DOHH2 (cell line): ENCODE data around the gene SOX9.

ENCODE experiments used
- H3F3A ChIP-seq: fragments of 200-600 bp; sonication (generic), shearing (Covaris generic); 2 replicates; pipeline ENCODE4 v1.6.0; 2016; ENCODE audit warnings: antibody characterized with exemption, mild to moderate bottlenecking; ENCODE audit not compliant: control insufficient read depth, insufficient read depth
- H3K27ac ChIP-seq: fragments of 200-600 bp; sonication (generic); 2 replicates; pipeline ENCODE4 v1.5.1; 2014; ENCODE audit warnings: low read depth, mild to moderate bottlenecking, low read length, moderate library complexity
- H3K27me3 ChIP-seq: fragments of 200-600 bp; sonication (generic); 2 replicates; pipeline ENCODE4 v1.6.1; 2014; ENCODE audit warnings: mild to moderate bottlenecking, low read length, mixed read lengths; ENCODE audit not compliant: control insufficient read depth
- H3K36me3 ChIP-seq: fragments of 200-600 bp; sonication (generic); 2 replicates; pipeline ENCODE4 v1.6.1; 2014; ENCODE audit warnings: mild to moderate bottlenecking, low read length, moderate library complexity, mixed read lengths; ENCODE audit not compliant: control insufficient read depth
- H3K4me1 ChIP-seq: fragments of 200-600 bp; sonication (generic); 2 replicates; pipeline ENCODE4 v1.6.1; 2014; ENCODE audit warnings: mild to moderate bottlenecking, low read length, mixed read lengths; ENCODE audit not compliant: control insufficient read depth
- H3K4me2 ChIP-seq: fragments of 200-600 bp; sonication (generic); 2 replicates; pipeline ENCODE4 v1.6.0; 2014; ENCODE audit warnings: mild to moderate bottlenecking, low read length, moderate library complexity
- H3K4me3 ChIP-seq: fragments of 200-600 bp; sonication (generic); 2 replicates; pipeline ENCODE4 v1.5.1; 2014; ENCODE audit warnings: mild to moderate bottlenecking, low read length, mixed read lengths
- H3K79me2 ChIP-seq: fragments of 200-600 bp; sonication (generic); 2 replicates; pipeline ENCODE4 v1.6.1; 2014; ENCODE audit warnings: mild to moderate bottlenecking, low read length, mixed read lengths; ENCODE audit not compliant: control insufficient read depth
- H3K9me2 ChIP-seq: fragments of 200-600 bp; sonication (generic); replicated peaks from 2 replicates; pipeline ENCODE4 v1.6.1; 2014; ENCODE audit warnings: mild to moderate bottlenecking, low read length, mixed read lengths; ENCODE audit not compliant: control insufficient read depth
- H3K9me3 ChIP-seq: fragments of 200-600 bp; sonication (generic); 2 replicates; pipeline ENCODE4 v1.6.1; 2014; ENCODE audit warnings: antibody characterized with exemption, low read length, mixed read lengths; ENCODE audit not compliant: control insufficient read depth, insufficient read depth
- H4K20me1 ChIP-seq: fragments of 200-600 bp; sonication (generic); 2 replicates; pipeline ENCODE4 v1.6.0; 2014; ENCODE audit warnings: low read depth, mild to moderate bottlenecking, antibody characterized with exemption, low read length, moderate library complexity; ENCODE audit not compliant: control insufficient read depth, insufficient read depth
- CTCF ChIP-seq: fragments of 200-600 bp; sonication (generic); IDR thresholded peaks from one replicate; pipeline ENCODE4 v1.5.1; 2014; ENCODE audit warnings: antibody characterized with exemption, mild to moderate bottlenecking, low read depth, low read length; ENCODE audit not compliant: poor library complexity, severe bottlenecking
- EZH2phosphoT487 ChIP-seq: fragments of 200-600 bp; sonication (generic); IDR thresholded peaks from 2 replicates; pipeline ENCODE4 v1.6.1; 2017; ENCODE audit warnings: borderline replicate concordance, mild to moderate bottlenecking, antibody characterized with exemption, low read length, moderate library complexity, mixed read lengths

SOX9 gene

GRCh38 chr17:72169823-72170222 is 49.0 kb downstream of the SOX9 start:
- H4K20me1 ChIP-seq, result no peaks in the 10 kb centered on the region
- H3K4me1 ChIP-seq, result peaks cover 5% of the 10 kb centered on the region; the same call in 1 of the 2 replicates
- no peaks in the 10 kb centered on the region for H3K9me3 ChIP-seq

DNA sequence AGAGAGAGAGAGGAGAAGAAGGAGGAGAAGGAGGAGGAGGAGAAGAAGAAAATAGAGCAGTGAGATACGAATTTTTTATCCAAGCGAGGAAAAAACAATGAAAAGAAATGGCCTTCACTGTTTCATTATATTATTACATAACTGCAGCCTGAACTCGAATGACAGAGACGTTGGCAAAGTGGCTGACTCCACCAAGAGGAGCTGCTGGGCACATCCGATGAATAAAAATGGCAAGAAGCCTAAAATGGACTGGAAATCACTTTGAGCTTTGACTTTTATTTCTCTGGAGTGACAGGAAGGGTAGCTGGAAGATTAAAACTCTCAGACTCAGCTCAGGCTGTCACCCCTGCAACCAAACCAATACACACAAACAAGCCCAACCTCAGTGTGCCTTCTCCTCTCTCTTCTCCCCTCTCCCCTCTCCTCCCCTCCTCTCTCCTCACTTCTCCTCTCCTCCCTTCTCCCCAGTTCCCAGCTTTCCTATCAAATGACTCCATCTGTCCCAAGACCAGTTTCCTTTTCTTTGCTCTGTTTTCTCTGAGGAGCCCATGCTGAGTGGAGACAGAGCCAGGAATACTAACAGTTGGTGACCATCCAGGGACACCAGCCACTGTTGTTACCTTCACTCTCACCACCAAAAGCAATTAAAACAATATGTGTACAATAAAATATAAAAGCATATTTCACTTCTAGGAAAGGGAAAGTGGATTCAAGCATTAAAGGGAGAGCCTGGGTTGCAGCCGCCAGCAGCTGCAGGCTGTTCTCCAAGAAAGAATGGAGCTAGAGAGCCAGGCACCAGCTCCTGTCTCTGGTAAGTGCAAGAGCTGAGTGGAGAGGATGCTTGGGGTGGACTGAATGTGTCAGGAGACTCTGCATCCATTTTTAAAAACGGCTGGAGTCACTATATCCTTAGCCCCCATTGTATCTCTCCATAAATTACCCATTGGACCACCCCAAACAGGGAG is 51.2 kb downstream of the SOX9 start:
- H3K9me2 ChIP-seq, result no peaks in the 10 kb centered on the region
- H3K27me3 ChIP-seq, result peaks cover 9% of the 10 kb centered on the region; the same call in 1 of the 2 replicates
- H3K4me1 ChIP-seq, result peaks cover 5% of the 10 kb centered on the region; the same call in 1 of the 2 replicates
- H3K4me3 ChIP-seq, result no peak overlapping the region
- H3K27ac ChIP-seq, result no peak overlapping the region
- H3K79me2 ChIP-seq, result no peaks in the 10 kb centered on the region
- no peaks in the 10 kb centered on the region for H3K9me3 ChIP-seq
- no peaks in the 10 kb centered on the region for H3F3A ChIP-seq
- no peak for TF ChIP-seq EZH2phosphoT487
- no peak for TF ChIP-seq CTCF
- H3K4me2 ChIP-seq, result no peak overlapping the region
- H3K36me3 ChIP-seq, result no peaks in the 10 kb centered on the region
- H4K20me1 ChIP-seq, result no peaks in the 10 kb centered on the region

More at GRCh38 chr17:72169823-72170222, 49.0 kb downstream of the SOX9 start:
- no peak overlapping the region for H3K4me3 ChIP-seq
- TF ChIP-seq CTCF (no peak), EZH2phosphoT487 (no peak)
- H3K4me2 ChIP-seq, result no peak overlapping the region
- H3K36me3 ChIP-seq, result no peaks in the 10 kb centered on the region
- H3K79me2 ChIP-seq, result no peaks in the 10 kb centered on the region
- H3K9me2 ChIP-seq, result no peaks in the 10 kb centered on the region
- peaks cover 10% of the 10 kb centered on the region; the same call in 1 of the 2 replicates for H3K27me3 ChIP-seq
- H3F3A ChIP-seq, result no peaks in the 10 kb centered on the region
- H3K27ac ChIP-seq, result no peak overlapping the region

DNA sequence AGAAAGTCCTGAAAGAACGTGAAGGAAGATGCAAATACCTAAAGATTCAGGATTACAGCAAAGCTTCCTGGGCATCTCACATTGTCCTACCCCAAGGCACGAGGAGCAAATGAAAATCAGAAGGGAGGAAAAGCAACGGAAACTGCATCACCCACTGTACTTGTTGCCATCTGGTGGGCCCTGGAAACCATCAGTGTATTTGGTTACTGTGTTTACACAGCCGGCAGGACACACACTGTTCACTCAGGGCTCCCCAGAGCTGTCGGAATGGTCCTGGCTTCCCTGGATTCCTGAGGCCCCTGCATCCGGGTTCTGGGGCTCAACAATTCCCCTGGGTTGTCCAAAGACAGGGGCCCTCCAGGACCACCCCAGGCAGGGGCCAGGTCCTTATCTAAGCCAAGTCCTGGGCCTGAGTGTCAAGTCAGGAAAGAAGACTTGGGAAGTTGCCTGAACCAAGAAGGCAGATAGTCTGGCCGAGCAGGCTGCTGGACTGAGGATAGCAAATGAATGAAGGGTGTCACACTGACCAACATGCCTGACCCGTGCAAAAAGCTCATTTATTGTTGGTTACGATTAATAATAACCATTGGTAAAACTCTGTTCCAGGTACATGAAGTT is 52.8 kb downstream of the SOX9 start:
- Histone ChIP-seq H3K27me3 (peaks cover 13% of the 10 kb centered on the region; the same call in 1 of the 2 replicates), H4K20me1 (no peaks in the 10 kb centered on the region), H3K27ac (no peak overlapping the region), H3K4me1 (peaks cover 5% of the 10 kb centered on the region; the same call in 1 of the 2 replicates), H3K79me2 (no peaks in the 10 kb centered on the region), H3K4me2 (no peak overlapping the region), H3K9me2 (no peaks in the 10 kb centered on the region), H3F3A (no peaks in the 10 kb centered on the region), H3K4me3 (no peak overlapping the region), H3K9me3 (no peaks in the 10 kb centered on the region), H3K36me3 (no peaks in the 10 kb centered on the region)
- TF ChIP-seq EZH2phosphoT487 (no peak), CTCF (no peak)
